ENCODE measurements around the gene PCDHA5.
"Not testable (repeated sequence)": the region's sequence is repeated elsewhere in the genome, so short reads cannot be mapped to it uniquely, and the experiment has no call there.

PCDHA5 gene

DNA sequence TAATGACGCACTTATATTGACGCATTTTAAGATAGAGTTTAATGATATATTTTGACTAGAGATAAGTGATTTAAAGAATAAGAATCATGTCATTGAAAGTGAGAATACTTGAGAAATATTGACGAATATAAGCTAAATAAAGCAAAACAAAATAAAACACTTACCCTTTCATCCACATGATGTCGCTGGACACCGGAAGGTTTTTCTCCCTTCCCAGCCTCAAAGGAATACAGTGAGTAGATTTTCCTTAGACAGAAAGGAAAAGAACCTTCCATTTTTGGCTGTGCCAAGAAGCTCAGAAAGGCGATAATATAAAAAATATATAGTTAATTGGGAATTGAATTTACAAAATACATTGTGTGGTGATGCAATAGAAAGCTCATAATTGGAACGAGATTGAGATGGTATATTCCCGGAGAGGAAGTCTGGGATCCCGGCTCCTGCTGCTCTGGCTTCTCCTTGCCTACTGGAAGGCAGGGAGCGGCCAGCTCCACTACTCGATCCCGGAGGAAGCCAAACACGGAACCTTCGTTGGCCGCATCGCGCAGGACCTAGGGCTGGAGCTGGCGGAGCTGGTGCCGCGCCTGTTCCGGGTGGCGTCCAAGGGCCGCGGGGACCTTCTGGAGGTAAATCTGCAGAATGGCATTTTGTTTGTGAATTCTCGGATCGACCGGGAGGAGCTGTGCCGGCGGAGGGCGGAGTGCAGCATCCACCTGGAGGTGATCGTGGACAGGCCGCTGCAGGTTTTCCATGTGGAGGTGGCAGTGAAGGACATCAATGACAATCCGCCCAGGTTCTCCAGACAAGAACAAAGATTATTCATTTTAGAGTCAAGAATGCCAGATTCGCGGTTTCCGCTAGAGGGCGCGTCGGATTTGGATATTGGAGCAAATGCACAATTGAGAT, at the start of gene PCDHA5:
Gene PCDHA5 (plus strand): TSS at position 239 of the 906 bp plus-strand sequence.
- DNase-seq (ENCODE audit: low spot score), result peak; percentile 45

DNA sequence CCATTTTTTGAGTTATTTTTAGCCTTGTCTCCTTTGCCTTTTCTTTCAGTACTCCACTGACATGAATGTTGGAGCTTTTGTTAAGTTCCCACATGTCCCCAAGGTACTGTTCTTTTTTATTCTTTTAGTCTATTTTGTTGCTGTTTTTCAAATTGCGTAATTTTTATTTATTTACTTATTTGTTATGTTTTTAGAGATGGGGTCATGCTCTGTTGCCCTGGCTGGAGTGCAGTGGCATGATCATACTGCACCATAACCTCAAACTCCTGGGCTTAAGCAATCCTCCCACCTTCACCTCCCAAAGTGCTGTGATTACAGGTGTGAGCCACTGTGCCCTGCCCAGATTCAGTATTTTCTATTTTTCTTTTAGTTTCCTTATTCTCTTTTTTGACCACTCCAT, 40.9 kb upstream of the PCDHA5 start:
- no peak for DNase-seq (ENCODE audit: low spot score)

DNA sequence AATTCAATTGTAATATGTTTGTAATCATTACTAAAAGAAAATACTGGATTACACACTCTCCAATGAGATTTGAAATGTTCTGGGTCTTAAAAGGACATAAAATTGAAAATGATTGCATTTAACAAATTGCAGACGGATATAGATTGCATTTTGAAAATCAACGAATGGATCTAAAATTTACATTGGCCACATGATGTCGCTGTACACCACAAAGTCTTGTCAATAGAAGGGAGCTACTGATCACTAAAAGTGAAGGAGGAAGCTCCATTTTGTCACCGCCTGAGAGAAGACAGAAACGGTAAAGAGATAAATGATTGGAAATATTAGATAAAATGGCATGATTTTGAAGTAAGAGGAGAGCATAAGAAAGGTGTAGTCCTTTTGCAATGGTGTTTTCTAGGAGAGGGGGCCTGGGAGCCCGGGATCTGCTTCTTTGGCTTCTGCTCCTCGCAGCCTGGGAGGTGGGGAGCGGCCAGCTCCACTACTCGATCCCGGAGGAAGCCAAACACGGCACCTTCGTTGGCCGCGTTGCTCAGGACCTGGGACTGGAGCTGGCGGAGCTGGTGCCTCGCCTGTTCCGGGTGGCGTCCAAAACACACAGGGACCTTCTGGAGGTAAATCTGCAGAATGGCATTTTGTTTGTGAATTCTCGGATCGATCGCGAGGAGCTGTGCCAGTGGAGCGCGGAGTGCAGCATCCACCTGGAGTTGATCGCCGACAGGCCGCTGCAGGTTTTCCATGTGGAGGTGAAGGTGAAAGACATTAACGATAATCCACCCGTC, 35.3 kb upstream of the PCDHA5 start, which contains the start of gene PCDHA1:
Gene PCDHA1 (plus strand): TSS at position 236 of the 782 bp plus-strand sequence.
- peak; percentile 57 for DNase-seq (ENCODE audit: low spot score)

DNA sequence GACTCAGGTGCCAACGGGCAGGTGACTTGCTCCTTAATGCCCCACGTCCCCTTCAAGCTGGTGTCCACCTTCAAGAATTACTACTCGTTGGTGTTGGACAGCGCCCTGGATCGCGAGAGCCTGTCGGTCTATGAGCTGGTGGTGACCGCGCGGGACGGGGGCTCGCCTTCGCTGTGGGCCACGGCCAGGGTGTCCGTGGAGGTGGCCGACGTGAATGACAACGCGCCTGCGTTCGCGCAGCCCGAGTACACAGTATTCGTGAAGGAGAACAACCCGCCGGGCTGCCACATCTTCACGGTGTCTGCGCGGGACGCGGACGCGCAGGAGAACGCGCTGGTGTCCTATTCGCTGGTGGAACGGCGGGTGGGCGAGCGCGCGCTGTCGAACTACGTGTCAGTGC, 34.0 kb upstream of the PCDHA5 start:
- DNase-seq (ENCODE audit: low spot score), result not testable (repeated sequence)

DNA sequence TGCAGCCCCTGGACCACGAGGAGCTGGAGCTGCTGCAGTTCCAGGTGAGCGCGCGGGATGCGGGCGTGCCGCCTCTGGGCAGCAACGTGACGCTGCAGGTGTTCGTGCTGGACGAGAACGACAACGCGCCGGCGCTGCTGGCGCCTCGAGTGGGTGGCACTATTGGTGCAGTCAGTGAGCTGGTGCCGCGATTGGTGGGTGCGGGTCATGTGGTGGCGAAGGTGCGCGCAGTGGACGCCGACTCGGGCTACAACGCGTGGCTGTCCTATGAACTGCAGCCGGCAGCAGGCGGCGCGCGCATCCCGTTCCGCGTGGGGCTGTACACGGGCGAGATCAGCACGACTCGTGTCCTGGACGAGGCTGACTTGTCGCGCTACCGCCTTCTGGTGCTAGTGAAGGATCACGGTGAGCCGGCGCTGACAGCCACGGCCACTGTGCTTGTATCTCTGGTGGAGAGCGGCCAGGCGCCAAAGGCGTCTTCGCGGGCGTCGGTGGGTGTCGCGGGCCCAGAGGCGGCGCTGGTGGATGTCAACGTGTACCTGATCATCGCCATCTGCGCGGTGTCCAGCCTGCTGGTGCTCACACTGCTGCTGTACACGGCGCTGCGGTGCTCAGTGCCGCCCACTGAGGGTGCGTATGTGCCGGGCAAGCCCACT, 33.4 kb upstream of the PCDHA5 start:
- not testable (repeated sequence) for DNase-seq (ENCODE audit: low spot score)

DNA sequence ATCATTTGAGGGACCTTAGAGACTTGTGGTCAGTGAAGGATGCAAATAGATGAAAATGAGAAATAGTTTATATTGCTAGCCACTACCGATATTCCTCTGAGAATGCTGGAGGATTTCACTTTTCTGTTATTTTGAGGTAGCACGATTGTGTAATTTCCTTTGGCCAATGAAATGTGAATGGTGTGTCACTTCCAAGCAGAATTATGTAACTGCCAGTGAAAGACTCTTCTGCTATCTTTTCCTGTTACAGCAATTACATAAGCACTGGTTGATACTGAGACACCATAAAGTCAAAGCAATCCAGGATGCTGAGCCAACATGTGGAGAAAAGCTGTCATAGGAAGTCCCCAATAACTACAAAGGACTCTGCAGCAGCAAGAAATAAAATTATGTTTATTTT, 30.3 kb upstream of the PCDHA5 start:
- DNase-seq (ENCODE audit: low spot score), result no peak

DNA sequence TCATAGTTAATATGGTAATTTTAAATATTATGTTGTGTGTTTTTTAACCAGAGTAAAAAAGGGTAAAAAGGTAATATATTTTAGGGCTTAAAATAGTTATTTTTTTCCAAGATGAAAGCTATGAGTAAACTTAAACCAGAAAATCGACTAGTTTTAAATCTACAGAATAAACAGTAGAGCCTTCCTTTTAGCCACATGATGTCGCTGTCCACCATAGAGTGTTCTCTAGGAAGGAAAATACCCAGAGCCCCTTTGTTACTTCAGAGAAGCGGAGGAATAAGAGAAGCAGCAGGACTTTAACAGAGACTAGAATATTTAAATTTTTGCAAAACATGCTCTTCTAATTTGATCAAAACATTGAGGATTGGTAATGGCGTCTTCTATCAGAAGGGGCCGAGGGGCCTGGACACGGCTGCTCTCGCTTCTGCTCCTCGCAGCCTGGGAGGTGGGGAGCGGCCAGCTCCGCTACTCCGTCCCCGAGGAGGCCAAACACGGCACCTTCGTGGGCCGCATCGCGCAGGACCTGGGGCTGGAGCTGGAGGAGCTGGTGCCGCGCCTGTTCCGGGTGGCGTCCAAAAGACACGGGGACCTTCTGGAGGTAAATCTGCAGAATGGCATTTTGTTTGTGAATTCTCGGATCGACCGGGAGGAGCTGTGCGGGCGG, 26.7 kb upstream of the PCDHA5 start, which contains the start of gene PCDHA2:
Gene PCDHA2 (plus strand): TSS at position 258 of the 664 bp plus-strand sequence.
- peak; percentile 68 for DNase-seq (ENCODE audit: low spot score)

DNA sequence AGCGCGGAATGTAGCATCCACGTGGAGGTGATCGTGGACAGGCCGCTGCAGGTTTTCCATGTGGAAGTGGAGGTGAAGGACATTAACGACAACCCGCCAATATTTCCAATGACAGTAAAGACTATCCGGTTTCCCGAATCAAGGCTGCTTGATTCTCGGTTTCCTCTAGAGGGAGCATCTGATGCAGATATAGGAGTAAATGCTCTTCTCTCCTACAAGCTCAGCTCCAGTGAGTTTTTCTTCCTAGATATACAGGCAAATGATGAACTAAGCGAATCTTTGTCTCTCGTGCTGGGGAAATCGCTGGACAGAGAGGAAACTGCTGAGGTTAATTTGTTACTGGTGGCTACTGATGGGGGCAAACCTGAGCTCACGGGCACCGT, 26.2 kb upstream of the PCDHA5 start:
- peak; percentile 49 for DNase-seq (ENCODE audit: low spot score)

DNA sequence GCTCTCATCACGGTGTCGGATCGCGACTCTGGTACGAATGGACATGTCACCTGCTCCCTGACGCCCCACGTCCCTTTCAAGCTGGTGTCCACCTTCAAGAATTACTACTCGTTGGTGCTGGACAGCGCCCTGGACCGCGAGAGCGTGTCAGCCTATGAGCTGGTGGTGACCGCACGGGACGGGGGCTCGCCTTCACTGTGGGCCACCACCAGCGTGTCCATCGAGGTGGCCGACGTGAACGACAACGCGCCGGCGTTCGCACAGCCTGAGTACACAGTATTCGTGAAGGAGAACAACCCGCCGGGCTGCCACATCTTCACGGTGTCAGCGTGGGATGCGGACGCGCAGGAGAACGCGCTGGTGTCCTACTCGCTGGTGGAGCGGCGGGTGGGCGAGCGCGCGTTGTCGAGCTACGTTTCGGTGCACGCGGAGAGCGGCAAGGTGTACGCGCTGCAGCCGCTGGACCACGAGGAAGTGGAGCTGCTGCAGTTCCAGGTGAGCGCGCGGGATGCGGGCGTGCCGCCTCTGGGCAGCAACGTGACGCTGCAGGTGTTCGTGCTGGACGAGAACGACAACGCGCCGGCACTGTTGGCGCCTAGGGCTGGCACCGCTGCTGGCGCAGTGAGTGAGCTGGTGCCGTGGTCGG, 25.2 kb upstream of the PCDHA5 start:
- not testable (repeated sequence) for DNase-seq (ENCODE audit: low spot score)

DNA sequence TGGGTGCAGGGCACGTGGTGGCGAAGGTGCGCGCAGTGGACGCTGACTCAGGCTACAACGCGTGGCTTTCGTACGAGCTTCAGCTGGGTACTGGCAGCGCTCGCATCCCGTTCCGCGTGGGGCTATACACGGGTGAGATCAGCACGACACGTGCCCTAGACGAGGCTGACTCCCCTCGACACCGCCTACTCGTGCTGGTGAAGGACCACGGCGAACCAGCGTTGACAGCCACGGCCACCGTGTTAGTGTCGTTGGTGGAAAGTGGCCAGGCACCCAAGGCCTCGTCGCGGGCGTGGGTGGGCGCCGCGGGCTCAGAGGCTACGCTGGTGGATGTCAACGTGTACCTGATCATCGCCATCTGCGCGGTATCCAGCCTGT, 24.7 kb upstream of the PCDHA5 start:
- no peak for DNase-seq (ENCODE audit: low spot score)

DNA sequence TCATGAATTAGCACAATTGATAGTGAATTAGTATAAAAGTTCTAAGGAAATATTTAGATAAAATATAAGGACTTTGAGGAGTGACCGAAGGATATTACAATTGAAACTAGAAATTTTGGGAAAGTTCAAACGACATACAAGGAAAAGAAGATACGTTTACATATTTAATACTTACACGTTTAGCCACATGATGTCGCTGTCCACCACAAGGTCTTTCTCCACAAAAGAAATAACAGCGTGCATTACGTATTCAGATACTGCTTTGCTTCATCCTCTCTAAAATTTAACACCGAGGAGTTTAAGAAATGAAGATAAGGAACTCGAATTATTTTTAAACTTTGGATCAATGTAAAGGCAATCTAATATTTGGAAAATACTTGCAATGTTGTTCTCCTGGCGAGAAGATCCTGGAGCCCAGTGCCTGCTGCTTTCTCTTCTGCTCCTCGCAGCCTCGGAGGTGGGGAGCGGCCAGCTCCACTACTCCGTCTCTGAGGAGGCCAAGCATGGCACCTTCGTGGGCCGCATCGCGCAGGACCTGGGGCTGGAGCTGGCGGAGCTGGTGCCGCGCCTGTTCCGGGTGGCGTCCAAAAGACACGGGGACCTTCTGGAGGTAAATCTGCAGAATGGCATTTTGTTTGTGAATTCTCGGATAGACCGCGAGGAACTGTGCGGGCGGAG, 20.5 kb upstream of the PCDHA5 start, which contains the start of gene PCDHA3:
Gene PCDHA3 (plus strand): TSS at position 242 of the 678 bp plus-strand sequence.
- peak; percentile 84 for DNase-seq (ENCODE audit: low spot score)

DNA sequence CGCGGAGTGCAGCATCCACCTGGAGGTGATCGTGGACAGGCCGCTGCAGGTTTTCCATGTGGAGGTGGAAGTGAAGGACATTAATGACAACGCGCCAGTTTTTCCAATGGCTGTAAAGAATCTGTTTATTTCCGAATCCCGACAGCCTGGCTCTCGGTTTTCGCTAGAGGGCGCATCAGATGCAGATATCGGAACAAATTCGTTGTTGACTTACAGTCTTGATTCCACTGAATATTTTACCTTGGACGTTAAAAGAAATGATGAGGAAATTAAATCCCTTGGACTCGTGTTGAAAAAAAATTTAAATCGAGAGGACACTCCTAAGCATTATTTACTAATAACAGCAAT, 19.9 kb upstream of the PCDHA5 start:
- peak; percentile 65 for DNase-seq (ENCODE audit: low spot score)

DNA sequence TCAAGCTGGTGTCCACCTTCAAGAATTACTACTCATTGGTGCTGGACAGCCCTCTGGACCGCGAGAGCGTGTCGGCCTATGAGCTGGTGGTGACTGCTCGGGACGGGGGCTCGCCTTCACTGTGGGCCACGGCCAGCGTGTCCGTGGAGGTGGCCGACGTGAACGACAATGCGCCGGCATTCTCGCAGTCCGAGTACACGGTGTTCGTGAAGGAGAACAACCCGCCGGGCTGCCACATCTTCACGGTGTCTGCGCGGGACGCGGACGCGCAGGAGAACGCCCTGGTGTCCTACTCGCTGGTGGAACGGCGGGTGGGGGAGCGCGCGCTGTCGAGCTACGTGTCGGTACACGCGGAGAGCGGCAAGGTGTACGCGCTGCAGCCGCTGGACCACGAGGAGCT, 19.0 kb upstream of the PCDHA5 start:
- not testable (repeated sequence) for DNase-seq (ENCODE audit: low spot score)

DNA sequence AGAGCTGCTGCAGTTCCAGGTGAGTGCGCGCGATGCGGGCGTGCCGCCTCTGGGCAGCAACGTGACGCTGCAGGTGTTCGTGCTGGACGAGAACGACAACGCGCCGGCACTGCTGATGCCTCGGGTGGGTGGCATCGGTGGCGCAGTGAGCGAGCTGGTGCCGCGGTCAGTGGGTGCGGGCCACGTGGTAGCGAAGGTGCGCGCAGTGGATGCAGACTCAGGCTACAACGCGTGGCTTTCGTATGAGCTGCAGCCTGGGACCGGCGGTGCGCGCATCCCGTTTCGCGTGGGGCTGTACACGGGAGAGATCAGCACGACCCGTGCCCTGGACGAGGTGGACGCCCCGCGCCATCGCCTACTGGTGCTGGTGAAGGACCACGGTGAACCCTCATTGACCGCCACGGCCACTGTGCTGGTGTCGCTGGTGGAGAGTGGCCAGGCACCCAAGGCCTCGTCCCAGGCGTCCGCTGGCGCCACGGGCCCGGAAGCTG, 18.6 kb upstream of the PCDHA5 start:
- DNase-seq (ENCODE audit: low spot score), result no peak

DNA sequence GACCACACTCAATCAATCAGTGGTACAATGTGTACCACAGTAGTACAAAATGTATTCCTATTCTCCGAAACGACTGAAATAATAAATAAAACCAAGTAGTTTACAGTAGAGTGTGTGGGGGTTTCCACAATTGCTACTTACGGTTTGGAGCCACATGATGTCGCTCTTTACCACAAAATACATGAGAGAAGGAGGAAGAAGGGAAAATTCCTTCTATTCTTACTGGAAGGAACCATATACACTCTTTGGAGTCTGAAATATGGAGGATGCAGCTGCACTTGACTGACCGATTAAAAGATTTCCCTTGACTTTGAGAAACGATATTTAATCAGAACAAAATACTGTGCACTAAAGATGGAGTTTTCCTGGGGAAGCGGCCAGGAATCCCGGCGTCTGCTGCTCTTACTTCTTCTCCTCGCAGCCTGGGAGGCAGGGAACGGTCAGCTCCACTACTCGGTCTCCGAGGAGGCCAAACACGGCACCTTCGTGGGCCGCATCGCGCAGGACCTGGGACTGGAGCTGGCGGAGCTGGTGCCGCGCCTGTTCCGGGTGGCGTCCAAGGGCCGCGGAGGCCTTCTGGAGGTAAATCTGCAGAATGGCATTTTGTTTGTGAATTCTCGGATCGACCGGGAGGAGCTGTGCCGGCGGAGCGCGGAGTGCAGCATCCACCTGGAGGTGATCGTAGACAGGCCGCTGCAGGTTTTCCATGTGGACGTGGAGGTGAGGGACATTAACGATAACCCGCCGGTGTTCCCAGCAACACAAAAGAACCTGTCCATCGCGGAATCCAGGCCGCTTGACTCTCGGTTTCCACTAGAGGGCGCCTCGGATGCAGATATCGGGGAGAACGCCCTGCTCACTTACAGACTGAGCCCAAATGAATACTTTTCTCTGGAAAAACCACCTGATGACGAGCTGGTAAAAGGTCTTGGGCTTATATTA, 14.3 kb upstream of the PCDHA5 start, which contains the start of gene PCDHA4:
Gene PCDHA4 (plus strand): TSS at position 235 of the 942 bp plus-strand sequence.
- peak; percentile 70 for DNase-seq (ENCODE audit: low spot score)

DNA sequence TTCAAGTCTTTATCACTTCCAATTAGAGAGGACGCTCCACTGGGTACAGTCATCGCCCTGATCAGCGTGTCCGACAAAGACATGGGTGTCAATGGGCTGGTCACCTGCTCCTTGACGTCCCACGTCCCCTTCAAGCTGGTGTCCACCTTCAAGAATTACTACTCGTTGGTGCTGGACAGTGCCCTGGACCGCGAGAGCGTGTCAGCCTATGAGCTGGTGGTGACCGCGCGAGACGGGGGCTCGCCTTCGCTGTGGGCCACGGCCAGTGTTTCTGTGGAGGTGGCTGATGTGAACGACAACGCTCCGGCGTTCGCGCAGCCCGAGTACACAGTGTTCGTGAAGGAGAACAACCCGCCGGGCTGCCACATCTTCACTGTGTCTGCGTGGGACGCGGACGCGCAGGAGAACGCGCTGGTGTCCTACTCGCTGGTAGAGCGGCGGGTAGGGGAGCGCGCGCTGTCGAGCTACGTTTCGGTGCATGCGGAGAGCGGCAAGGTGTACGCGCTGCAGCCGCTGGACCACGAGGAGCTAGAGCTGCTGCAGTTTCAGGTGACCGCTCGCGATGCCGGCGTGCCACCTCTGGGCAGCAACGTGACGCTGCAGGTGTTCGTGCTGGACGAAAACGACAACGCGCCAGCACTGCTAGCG, 13.0 kb upstream of the PCDHA5 start:
- DNase-seq (ENCODE audit: low spot score), result not testable (repeated sequence)

DNA sequence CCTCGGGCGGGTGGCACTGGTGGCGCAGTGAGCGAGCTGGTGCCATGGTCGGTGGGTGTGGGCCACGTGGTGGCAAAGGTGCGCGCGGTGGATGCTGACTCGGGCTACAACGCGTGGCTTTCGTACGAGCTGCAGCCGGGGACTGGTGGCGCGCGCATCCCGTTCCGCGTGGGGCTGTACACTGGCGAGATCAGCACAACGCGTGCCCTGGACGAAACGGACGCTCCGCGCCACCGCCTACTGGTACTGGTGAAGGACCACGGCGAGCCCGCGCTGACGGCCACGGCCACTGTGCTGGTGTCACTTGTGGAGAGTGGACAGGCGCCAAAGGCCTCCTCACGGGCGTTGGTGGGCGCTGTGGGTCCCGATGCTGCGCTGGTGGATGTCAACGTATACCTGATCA, 12.5 kb upstream of the PCDHA5 start:
- DNase-seq (ENCODE audit: low spot score), result no peak

DNA sequence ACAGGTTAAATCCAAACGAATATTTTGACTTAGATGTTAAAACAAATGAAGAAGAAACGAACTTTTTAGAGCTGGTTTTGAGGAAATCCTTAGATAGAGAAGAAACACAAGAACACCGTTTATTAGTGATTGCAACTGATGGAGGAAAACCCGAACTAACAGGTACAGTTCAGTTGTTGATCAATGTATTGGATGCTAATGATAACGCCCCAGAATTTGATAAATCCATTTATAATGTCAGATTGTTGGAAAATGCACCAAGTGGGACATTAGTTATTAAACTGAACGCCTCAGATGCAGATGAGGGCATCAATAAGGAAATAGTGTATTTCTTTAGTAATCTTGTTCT, 842 bp downstream of the PCDHA5 start:
- no peak for DNase-seq (ENCODE audit: low spot score)

DNA sequence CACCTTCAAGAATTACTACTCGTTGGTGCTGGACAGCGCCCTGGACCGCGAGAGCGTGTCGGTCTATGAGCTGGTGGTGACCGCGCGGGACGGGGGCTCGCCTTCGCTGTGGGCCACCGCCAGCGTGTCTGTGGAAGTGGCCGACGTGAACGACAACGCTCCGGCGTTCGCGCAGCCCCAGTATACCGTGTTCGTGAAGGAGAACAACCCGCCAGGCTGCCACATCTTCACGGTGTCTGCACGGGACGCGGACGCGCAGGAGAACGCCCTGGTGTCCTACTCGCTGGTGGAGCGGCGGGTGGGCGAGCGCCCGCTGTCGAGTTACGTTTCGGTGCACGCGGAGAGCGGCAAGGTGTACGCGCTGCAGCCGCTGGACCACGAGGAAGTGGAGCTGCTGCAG, 1.6 kb downstream of the PCDHA5 start:
- DNase-seq (ENCODE audit: low spot score), result not testable (repeated sequence)
